ENCODE data around the gene SLX4IP.
"Not testable (repeated sequence)": the region's sequence is repeated elsewhere in the genome, so short reads cannot be mapped to it uniquely, and the experiment has no call there.

The SLX4IP gene

DNA sequence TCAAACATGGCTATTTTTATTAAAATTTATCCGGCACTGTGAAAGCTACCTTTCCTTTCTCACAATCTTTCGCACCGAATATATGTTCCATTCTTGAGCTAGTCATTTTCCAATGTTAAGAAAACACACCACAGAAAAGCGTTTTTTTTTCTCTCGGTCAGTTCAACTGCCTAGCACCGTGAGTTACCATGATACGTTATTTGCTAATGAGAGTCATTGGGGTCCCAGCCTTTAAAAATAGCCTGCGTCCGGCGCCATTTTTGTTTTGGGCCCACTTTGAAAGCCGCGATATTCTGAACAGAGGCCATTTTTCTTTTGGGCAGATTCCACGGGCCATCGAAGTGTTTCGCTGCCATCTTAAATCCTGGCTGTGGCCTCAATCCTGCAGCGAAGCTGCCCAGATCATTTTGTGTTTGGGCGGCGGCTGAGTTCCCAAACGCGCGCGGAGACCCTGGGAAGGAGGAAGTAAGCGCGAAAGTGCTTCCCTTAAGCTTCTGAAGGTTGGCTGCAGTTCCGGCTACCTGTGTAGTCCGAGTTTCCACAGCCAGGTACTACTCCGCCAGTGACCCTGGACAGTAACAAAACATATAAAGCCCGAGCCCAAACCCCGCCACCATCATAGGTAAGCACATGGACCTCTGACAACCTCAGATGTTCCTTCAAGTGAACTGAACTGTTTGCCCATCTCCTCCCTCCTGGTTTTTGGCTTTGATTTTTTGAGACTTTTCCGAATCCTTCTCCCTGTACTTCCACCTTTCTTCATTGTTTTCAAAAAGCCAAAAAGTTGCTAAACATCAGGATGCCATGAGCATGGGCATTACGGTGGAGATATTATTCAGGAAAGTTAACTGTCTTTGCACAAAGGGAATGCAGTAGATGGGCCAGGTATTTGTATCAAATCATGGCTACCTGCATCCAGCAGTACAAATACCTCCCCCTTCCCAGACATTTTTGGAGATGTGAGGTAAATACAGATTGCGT lies at the start of gene SLX4IP:
Gene SLX4IP, plus strand, starts transcription at position 474 of the 981 bp plus-strand sequence. CDS start 22,900 bp downstream, outside the sequence.
- peak; percentile 93 for DNase-seq

DNA sequence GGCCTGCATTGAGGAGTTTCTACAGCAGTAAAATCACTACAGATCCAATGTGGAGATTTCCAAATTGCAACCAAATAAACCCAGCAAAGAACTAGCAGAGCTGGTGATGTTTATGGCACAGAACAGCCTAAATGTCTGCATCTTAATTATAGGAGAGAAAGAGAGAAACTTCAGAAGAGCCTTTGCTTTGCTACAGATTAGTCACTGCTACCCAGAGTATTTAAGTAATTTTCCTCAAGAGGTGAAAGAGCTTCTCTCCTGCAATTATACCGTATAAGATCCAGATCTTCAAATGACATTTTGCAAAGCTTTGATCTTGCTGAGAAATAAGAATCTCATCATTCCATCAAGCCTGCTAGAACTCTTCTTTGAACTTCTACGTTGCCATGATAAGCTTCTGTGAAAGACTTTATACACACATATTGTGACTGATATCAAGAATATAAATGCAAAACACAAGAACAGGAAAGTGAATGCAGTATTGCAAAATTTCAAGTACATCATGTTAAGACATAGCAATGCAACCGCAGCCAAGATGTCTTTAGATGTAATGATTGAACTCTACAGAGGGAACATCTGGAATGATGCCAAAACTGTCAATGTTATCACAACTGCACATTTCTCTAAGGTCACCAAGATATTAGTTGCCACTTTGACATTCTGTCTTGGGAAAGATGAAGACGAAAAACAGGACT lies 49.1 kb upstream of the SLX4IP start:
- peak; percentile 5 for DNase-seq

DNA sequence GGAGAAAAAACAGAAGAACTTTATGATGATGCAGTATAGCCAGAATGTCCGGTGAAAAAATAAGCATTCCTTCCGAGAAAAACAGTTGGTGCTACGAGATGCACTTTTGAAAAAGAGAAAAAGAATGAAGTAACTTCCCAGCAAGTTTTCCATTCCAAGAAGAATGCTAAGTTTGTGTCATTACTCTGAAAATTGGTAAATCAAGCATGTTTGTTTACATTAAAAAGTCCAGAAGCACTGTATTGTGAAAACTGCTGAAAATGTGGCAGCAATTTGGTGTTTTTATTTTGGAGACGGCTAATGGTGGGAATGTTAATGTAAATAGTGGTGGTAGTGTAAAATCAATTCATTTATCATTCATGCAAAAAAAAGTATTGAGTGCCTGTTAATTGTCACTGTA lies 47.4 kb upstream of the SLX4IP start:
- DNase-seq = no peak

DNA sequence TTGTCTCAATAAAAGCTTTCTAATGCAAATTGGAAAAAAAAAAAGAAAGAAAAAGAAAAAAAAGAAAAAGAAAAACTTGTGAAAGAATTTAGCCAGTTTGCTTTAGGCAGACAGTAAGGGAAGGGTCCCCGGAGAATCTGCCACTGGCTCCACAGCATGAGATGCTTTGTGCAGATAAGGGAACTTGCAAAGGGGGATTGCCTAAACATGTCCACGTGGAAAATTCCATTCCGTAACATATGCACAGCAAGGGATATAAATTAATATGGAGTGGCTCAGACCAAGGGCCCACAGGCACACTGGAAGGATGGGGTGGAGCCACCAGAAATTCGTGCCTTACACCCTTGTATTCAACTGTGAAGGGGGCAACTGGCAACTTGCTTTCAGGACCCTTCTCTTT lies 46.5 kb upstream of the SLX4IP start:
- no peak for DNase-seq

DNA sequence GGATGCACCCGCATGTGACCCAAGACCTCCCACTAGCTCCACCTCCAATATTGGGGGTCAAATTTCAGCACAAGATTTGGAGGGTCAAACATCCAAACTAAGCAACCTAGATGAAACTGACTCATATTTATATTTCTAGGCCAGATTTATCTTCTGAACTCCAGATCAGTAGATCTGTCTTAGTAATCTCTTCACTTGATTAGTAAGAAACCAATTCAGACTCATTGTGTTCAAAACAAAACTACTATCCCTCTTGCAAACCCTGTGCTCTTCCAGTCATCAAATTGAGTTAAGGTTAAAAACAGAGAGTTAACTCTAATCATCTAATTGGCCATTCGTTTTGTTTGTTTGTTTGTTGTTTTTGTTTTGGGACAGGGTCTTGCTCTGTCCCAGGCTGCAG lies 44.4 kb upstream of the SLX4IP start:
- peak; percentile 22 for DNase-seq

DNA sequence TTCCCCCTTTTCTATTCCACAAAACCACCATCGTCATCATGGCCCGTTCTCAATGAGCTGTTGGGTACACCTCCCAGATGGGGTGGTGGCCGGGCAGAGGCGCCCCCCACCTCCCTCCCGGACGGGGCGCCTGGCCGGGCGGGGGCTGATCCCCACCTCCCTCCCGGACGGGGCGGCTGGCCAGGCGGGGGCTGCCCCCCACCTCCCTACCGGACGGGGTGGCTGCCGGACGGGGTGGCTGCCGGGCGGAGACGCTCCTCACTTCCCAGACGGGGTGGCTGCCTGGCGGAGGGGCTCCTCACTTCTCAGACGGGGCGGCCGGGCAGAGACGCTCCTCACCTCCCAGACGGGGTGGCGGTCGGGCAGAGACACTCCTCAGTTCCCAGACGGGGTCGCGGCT lies 40.4 kb upstream of the SLX4IP start:
- DNase-seq = not testable (repeated sequence)

DNA sequence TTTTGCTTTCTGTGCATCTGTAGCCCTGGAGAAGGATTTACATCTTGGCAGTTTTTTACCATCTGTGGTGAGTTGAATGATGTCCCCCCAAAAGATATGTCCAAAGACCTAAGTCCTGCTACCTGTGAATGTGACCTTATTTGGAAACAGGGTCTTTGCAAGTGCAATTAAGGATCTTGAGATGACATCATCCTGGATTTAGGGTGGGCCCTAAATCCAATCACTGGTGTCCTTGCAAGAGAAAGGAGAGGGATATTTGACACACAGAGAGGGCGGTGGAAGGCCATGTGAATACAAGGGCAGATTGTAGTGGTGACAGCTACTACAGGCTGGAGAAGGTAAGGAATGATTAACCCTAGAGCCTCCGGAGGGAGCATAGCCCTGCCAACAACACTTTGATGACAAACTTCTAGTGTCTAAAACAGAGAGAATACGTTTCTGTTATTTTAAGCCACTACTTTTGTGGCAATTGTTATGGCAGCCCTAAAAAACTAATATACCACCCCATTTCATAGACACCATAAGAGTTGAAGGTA lies 36.2 kb upstream of the SLX4IP start:
- no peak for DNase-seq

DNA sequence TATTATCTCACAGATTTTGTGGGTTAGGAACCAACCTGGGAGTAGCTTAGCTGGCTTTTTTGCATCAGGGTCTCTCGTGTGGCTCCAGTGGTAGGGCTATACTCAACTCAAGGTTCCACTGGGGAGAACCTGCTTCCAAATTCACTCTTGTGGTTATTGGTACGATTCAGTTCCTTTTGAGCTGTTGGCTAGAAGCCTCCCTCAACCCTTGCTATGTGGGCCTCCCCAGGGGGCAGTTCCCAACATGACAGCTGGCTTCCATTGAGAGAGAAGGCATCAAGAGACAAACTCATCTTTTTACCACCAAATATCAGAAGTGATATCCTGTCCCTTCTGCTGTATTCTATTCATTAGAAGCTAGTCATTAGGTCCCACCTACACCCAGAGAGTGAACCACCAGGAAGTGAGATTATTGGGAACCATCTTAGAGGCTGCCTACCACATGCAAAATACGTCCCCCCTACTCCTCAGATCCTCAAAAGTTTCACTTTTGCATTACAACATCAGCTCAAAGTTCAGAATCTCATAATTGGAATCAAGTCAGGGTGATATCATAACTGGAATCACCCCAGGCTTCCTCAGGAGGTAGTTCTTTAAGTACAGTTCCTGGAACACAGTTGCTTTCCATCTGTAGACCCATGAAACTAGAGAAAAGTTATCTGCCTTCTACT lies 32.0 kb upstream of the SLX4IP start:
- no peak for DNase-seq

DNA sequence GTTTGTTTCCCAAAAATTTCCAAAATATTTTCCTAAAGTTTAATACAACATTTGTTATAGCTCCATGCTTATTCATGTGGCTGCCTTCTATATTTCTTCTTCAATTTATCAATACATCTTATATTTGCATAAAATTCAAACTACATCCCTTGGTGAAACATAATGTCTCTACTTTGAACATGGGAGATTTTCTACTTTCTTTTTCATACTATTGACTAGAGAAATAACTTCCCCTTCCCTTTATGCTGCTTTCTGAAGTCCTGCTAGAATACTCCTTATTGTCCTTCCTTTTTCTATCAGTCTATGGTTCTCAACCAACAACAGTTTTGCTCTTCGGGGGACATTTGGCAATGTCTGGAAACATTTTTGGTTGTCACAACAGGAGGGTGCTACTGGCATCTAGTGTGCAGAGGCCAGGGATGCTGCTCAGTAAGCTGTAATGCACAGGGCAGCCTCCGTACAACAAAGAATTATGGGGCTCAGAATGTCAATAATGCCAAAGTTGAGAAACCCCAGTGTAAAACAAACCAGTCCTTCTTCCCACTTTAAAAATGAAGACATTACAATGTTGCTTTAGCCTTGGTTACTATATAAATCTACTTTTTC lies 31.0 kb upstream of the SLX4IP start:
- no peak for DNase-seq

DNA sequence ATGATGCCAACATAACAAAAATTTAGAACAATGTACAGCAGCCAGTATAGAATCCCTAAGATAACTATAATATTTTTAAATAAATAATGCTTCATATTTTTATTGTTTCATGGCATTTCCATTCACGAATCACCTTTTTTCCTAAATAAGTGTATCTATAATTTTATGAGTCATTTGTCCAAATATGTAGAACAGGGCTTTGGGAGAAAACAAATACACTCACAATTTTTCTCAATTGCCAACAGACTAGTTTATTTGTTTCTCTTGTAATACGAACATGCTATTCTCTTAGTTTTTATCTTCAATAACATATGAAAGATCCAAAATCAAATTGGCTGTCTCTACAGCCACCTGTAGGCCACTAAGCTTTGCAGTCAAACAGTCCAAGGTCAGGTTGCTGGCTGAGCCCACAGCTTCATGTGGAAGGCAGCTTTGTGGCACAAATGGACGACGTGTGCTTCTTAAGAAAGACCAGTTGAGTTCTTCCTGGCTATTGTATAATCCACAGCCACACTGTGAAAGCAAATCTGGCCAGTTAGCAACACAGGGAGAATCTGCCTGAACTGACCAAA lies 30.1 kb upstream of the SLX4IP start:
- no peak for DNase-seq

DNA sequence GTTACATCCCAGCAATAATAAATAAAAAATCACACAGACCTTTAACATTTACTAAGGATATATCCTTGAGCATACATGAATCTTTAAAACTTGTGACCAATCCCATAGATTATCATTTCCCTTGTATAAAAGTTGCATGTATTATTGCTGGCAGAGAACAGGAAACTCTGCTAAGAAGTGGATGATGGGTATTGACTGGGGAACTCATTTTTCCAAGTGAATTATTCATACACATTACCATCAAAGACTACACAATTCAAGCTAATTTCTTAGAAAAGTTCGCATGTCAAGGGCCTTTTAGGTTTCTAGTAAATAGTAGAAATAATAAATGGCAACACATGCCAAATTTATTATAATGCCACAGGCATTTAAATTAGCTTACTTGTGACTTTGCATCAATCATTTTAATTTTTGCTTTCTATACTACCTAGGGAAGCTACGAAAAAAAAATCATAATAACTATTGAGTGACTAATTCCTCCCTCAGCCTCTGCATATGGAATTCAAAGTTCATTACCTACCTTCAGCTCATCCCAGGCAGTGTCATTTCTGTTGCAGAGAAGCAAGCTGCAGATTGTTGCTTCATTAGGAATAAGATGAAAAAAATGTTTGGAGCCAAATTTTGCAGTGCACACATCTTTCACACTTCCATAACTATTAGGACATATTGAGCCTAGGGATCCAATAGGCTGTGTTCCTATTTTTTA lies 26.8 kb upstream of the SLX4IP start:
- no peak for DNase-seq

DNA sequence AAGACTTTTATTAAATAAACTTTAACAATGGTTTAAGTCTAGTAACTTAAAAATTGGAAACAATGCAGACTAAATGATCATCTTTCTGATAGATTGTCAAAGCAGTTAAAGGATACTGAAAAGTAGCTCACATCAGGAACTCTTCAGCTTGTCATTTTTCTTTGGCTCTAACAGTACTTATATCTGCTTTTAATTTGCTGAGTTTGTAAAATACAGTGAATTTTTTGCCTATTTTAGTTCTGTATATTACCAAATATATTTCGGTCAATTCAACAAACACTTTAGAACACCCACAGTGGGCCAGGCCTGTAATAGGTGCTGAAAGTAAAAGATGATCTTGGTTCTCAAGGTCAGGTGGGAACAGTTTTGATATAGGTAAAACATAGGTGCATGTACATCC lies 23.4 kb upstream of the SLX4IP start:
- no peak for DNase-seq

DNA sequence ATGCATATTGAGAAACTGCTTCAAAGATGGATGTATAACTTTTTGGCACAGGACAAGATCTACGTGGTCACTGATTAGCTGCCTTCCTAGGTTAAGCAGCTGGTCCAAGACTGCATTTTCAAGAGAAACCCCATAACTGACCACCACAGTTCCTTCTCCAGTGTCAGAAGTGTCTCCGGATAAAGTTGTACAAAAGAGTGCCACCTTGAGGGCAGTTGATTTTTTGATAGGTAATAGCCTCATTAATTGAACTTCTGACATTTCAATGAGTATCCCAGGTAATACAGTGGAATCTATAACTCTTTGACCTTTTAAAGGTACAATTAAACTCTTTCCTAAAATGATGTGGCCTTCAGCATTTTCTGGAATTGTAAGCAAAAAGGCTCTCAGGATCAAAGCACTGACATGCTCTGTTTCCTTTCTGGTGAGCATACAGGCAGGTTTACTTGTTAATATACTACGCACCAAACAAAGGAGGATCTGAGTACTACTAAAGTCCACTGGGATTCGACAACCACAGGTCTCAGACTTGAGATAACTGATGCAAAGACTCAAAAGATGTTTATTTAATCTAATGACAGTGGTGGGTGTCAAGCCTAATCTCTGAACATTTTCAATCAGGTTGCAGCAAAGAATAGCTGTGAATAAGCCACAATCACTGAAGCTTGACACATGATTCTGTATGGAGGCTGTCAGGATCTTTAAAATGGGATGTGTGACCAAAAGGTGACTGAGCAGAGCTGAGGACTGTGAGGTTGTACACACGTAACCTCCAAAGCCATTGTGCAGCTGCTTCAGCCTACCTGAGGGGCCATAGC lies 22.3 kb upstream of the SLX4IP start:
- DNase-seq = no peak

DNA sequence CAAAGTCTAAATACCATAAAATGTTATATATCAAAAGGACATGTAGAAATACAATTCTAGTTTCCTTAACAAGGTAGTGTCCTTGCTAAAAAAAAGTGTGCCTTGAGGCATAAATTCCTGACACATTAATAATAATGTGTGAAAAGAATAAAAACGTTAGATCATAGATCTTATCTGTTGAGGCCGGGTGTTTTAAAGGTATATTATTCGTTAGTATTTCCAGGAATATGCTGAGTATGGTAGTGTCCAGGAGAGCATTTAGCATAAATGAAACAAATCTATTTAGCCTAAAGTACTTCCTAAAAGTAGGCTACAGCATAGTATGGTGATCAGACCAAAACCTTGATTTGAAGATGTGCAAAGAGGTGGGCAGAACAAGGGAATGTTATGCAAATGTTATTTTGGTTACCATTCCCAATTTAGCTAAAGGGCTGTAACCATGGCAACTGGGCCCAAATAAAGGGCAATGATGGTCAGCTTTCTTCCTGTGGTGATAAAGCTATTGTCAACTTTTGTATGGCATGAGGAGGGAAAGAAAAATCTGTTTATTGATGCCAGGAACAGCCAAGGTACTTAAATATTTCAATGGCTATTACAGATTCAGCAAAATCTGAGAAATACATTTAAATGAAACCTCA lies 20.0 kb upstream of the SLX4IP start:
- no peak for DNase-seq

DNA sequence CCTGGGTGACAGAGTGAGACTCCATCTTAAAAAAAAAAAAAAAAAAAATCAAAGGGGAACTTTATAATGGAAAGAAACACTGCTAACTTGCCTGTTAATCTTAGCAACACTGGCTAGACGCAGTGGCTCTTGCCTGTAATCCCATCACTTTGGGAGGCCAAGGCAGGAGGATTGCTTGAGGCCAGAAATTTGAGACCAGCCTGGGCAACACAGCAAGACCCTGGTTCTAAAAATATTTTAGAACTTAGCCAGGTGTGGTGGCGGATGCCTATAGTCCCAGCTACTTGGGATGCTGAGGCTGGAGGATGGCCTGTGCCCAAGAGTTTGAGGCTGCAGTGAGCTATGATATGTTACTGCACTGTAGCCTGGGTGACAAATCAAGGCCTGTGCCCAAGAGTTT lies 17.9 kb upstream of the SLX4IP start:
- DNase-seq = not testable (repeated sequence)

DNA sequence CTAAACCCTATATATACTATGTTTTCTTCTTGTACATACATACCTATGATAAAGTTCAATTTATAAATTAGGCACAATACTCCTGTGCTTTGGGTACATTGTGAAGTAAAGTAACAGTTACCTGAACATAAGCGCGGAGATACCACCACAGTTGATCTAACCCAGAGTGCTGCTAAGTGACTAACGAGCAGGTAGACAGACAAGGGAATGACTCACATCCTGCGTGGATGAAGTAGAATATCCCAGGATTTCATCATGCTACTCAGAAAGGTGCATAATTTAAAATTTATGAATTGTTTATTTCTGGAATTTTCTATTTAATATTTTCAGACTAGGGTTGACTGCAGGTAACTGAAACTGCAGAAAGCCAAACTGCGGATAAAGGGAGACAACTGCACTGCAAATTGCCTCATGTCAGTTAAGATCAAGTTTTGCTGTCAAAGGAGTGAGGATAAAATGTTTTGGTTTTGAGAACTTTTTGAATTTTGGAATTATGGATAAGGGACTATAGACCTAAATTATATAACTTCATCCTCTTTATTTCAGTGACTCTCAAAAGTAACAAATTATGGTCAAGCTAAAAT lies 15.5 kb upstream of the SLX4IP start:
- no peak for DNase-seq

DNA sequence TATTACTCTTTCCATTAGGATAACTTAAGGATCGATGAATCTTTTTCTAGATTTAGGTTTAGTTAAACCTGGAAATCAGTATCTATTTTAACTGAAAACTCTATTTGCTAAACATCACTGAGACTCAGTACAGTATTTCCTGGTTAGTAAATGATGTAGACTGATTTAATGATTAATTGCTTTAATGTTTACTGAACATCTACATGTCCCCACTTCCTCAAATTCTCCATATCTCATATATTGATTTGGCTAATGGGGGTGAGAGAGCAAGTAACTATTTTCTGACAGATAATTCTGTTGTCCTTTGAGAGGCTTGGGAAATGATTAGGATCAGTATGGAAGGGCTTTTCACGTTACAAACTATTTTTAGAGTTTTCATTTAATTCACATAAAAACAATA lies 11.4 kb upstream of the SLX4IP start:
- DNase-seq = no peak

DNA sequence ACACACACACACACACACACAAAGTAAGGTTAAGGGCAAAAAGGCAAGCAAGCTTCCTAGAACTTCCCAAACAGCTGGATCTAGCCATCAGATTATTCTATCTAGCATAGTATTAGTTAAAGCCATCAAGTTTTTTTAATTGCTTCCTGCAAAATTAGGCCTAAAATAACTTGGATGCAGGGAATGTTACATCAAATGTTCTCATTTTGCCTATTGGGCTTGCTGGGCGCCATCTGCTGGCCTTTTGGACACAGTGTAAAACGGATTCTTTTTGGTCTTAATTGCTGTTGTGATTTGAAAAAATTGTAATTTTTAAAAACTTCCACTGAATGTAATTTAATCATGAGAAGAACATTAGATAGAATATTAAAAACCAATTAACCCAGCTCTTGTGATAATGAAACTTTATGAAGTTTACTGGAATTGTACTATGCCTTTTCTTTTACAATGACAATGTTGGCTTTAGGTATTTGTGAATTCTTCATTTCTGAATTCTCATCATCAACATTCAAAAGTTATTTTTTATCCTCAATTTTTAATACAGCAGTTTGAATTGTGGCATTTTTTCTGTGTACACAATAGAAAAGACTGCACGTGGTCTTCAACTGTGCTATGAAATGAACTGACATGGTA lies 7.9 kb upstream of the SLX4IP start:
- peak; percentile 37 for DNase-seq

DNA sequence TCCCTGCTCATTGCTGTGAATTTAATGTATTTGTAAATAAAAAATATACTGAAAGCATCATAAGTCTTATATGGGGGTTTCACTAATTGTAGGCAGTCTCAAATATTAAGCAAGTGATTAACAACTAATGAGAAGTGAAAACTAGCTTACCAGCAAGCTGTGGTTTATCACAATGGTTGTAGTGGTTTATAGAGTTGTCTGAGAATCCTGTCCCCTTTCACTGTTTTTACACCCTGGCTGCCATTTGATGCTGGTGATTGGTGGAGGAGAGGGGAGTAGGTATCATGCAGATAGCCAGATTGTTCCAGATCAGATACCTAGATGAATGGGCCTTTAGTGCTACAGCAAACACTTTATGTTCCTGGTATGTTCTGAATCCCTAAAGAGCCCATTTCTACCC lies 7.1 kb upstream of the SLX4IP start:
- DNase-seq = no peak

Data from activated CD4-positive, alpha-beta T cell treated with anti-CD3 and anti-CD28 coated beads, Interleukin-2, amount 50 U/mL, for 16 hours (primary cell).